Fibroblast of the aortic adventitia (primary cell): ENCODE results near the gene MYT1. TPM values are rescaled to one million over a fixed set of nuclear protein-coding genes. Genes with fewer than 3 reads are reported as not detected.

Experiments
- DNase-seq: peaks from one replicate; pipeline ENCODE4 v3.0.0-alpha.2; 2010; ENCODE audit warnings: low read depth
- H3K4me3 ChIP-seq: 2 replicates; pipeline ENCODE4 v1.5.1; 2011; ENCODE audit warnings: low read depth, mild to moderate bottlenecking, control low read depth, low read length, moderate library complexity
- CTCF ChIP-seq: IDR thresholded peaks from 2 replicates; pipeline ENCODE4 v1.5.1; 2011; ENCODE audit warnings: mild to moderate bottlenecking, low read length, control low read depth, inconsistent platforms; ENCODE audit not compliant: insufficient read depth
- total RNA-seq: library from RNA; depleted of rRNA; stranded (reverse); fragments of >200 nt; gene quantifications from 2 replicates; pipeline ENCODE4 v1.2.3, GENCODE V29; 2012; ENCODE audit warnings: low replicate concordance

Gene MYT1
- total RNA-seq, 1 donor, result not detected

GRCh38 chr20:64188091-64188490, 23.8 kb downstream of the MYT1 start:
- TF ChIP-seq CTCF, result no peak
- DNase-seq, result no peak
- no peak overlapping the region for H3K4me3 ChIP-seq

- TF ChIP-seq CTCF, result no peak
- DNase-seq, result peak; percentile 25
- no peak overlapping the region for H3K4me3 ChIP-seq
Observed at GRCh38 chr20:64188682-64189529, 24.7 kb downstream of the MYT1 start.

GRCh38 chr20:64189530-64189966, 25.3 kb downstream of the MYT1 start:
- no peak for DNase-seq
- H3K4me3 ChIP-seq, result no peak overlapping the region
- no peak for TF ChIP-seq CTCF

- no peak for DNase-seq
- no peak overlapping the region for H3K4me3 ChIP-seq
- TF ChIP-seq CTCF, result no peak
Observed at GRCh38 chr20:64189986-64190385, 25.7 kb downstream of the MYT1 start.

- no peak overlapping the region for H3K4me3 ChIP-seq
- TF ChIP-seq CTCF, result no peak
- DNase-seq, result no peak
Observed at GRCh38 chr20:64191002-64191401, 26.8 kb downstream of the MYT1 start.

- TF ChIP-seq CTCF, result no peak
- H3K4me3 ChIP-seq, result no peak overlapping the region
- no peak for DNase-seq
Observed at GRCh38 chr20:64192406-64192805, 28.2 kb downstream of the MYT1 start.
